ENCODE results near the gene RAB6A. TPM values are rescaled to one million over a fixed set of nuclear protein-coding genes. Genes with fewer than 3 reads are reported as not detected.

The RAB6A gene
- total and polyA plus RNA-seq, 2 donors (not counting 3 experiments of a cell fraction or from before 2014, with no cell fraction given), result 45.0 to 130 TPM

GRCh38 chr11:73795925-73796632, 35.2 kb upstream of the RAB6A start:
- TF ChIP-seq POLR2A (IDR thresholded peaks at IDR 0.05; ENCODE audit: low read depth, low read length) (no peak), CTCF (IDR thresholded peaks at IDR 0.05; ENCODE audit: extremely low read depth in 1 of 2, insufficient read depth in 1 of 2, low read depth in 1 of 2, low read length in 2 of 2) (no peak), POLR2AphosphoS5 (IDR thresholded peaks at IDR 0.05; ENCODE audit: insufficient read depth, low read depth, low read length) (no peak), FOS (IDR thresholded peaks at IDR 0.05; ENCODE audit: borderline replicate concordance, insufficient read depth, low read length) (no peak), MYC (IDR thresholded peaks at IDR 0.05; ENCODE audit: low read depth, low read length) (no peak), EZH2 (IDR thresholded peaks at IDR 0.05; ENCODE audit: borderline replicate concordance, low read depth, low read length, severe bottlenecking) (no peak), GATA2 (IDR thresholded peaks at IDR 0.05; ENCODE audit: insufficient read depth, insufficient read length, low read depth, low read length) (no peak), JUN (IDR thresholded peaks at IDR 0.05; ENCODE audit: borderline replicate concordance, insufficient read depth, insufficient read length, low read depth) (no peak)
- TF ChIP-seq, protein P1, sequence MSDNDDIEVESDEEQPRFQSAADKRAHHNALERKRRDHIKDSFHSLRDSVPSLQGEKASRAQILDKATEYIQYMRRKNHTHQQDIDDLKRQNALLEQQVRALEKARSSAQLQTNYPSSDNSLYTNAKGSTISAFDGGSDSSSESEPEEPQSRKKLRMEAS (IDR thresholded peaks at IDR 0.05; ENCODE audit: insufficient read depth, insufficient read length), result no peak

More at GRCh38 chr11:73795925-73796632, 35.2 kb upstream of the RAB6A start:
- H3K4me1 ChIP-seq (ENCODE audit: control insufficient read depth, extremely low read depth, insufficient read depth, low read length), result no peaks in the 10 kb centered on the region
- no peaks in the 10 kb centered on the region for H3K27me3 ChIP-seq (ENCODE audit: control insufficient read depth in 2 of 2, insufficient read depth in 2 of 2, low read length in 2 of 2)
- no peak overlapping the region for H2AFZ ChIP-seq (ENCODE audit: low read depth, low read length)
- no peak for FAIRE-seq
- H3K9ac ChIP-seq (replicated peaks; ENCODE audit: extremely low read depth, insufficient read depth, low read length), result no peak overlapping the region
- no peaks in the 10 kb centered on the region for H3K9me1 ChIP-seq (replicated peaks; ENCODE audit: control insufficient read depth, extremely low read depth, insufficient read depth, low read length)
- H3K27ac ChIP-seq (ENCODE audit: insufficient read depth, low read depth, low read length), result no peak overlapping the region
- no peaks in the 10 kb centered on the region for H3K36me3 ChIP-seq (ENCODE audit: control insufficient read depth in 2 of 2, extremely low read depth in 1 of 2, insufficient read depth in 2 of 2, low read length in 2 of 2)
- no peaks in the 10 kb centered on the region for H3K9me3 ChIP-seq (replicated peaks; ENCODE audit: control insufficient read depth, insufficient read depth, low read length)
- no TSS peak for BruUV-seq (replicated peaks)
- no peak overlapping the region for H3K4me2 ChIP-seq (ENCODE audit: insufficient read depth, low read length)
- no peaks in the 10 kb centered on the region for H4K20me1 ChIP-seq (replicated peaks; ENCODE audit: control insufficient read depth, extremely low read depth, insufficient read depth, low read length)
- no peak for DNase-seq (ENCODE audit: low read depth, low spot score)
- no peak overlapping the region for H3K4me3 ChIP-seq (replicated peaks in 1 of 3; ENCODE audit: insufficient read depth in 1 of 3, low read depth in 1 of 3, low read length in 3 of 3)
- dilution Hi-C loops (cut with MboI; ENCODE audit: extremely low pct_ligation_motif_present, low sequenced_read_pairs) (no loop called here), intact Hi-C loops (cut with micrococcal nuclease) (no loop called here)
- peaks cover 3% of the 10 kb centered on the region for H3K79me2 ChIP-seq (ENCODE audit: control insufficient read depth, insufficient read depth, low read length)
- POLR2A ChIA-PET, result no interaction called here
- CTCF ChIA-PET, result interaction anchor here (1.1 kb wide), 2 partner anchors 11 to 135 kb away, joined by 3 to 4 read pairs; no protein-coding TSS in a partner anchor
